Activated naive CD8-positive, alpha-beta T cell treated with anti-CD3 and anti-CD28 coated beads for 36 hours (primary cell): Measurements from ENCODE around the gene TANK. TPM values are rescaled to one million over a fixed set of nuclear protein-coding genes. Genes with fewer than 3 reads are reported as not detected.

ENCODE experiments used
- DNase-seq: peaks from one replicate; pipeline ENCODE4 v3.0.0; 2021
- H3K27ac Mint-ChIP-seq: one replicate; pipeline ENCODE4 v1.8.0; 2022; ENCODE audit warnings: mild to moderate bottlenecking, moderate library complexity, mixed read lengths
- H3K27me3 Mint-ChIP-seq: one replicate; pipeline ENCODE4 v1.8.0; 2022; ENCODE audit warnings: mild to moderate bottlenecking, mixed read lengths
- H3K36me3 Mint-ChIP-seq: one replicate; pipeline ENCODE4 v1.8.0; 2021; ENCODE audit warnings: mild to moderate bottlenecking, mixed read lengths
- H3K4me1 Mint-ChIP-seq: one replicate; pipeline ENCODE4 v1.8.0; 2021; ENCODE audit warnings: mixed read lengths
- H3K4me3 Mint-ChIP-seq: one replicate; pipeline ENCODE4 v1.8.0; 2022; ENCODE audit warnings: mild to moderate bottlenecking, moderate library complexity, mixed read lengths
- H3K9me3 Mint-ChIP-seq: one replicate; pipeline ENCODE4 v1.8.0; 2022; ENCODE audit warnings: mixed read lengths
- total RNA-seq, 2 experiments: library from RNA; stranded (reverse); gene quantifications; one replicate each; pipeline ENCODE4 v1.2.3, GENCODE V29; 2021

TANK gene
- total RNA-seq, 2 experiments from 2014 or later: 53.1 to 55.0 TPM

DNA sequence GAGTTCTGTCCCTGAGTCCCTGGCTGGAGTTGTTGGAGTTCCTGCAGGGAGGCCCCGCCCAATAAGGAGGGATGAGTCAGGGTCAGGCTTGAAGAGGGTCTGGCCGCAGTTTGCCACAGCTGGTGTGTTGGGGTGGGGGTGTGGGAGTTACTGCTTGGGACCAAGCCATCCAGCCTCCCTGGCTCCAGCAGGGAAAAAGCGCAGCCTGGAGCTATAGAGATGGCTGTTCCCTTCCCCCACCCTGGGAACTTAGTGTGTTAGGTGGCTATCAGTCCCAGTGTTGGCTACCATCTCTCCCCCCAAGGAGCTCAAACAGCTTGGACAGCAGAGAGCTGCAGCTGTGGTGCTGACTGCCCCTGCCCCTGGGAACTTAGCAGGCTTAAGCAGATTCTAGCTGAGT lies 13.2 kb upstream of the TANK start:
- Mint-ChIP-seq H3K4me1 (peaks cover 47% of the 10 kb centered on the region), H3K27me3 (no peaks in the 10 kb centered on the region)

DNA sequence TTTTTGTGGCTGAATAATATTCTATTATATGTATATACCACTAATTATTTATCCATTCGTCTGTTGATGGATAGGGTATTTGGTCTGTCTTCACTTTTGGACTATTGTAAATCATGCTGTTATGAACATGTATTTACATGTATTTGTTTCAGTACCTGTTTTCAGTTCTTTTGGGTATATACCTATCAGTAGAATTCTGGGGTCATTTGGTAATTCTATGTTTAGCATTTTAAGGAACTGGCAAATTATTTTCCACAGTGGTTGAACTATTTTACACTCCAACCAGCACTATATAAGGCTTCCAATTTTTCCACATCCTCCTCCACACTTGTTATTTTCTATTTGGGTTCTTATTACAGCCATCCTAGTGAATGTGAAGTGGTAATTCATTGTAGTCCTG lies 12.4 kb upstream of the TANK start:
- peaks cover 63% of the 10 kb centered on the region for H3K9me3 Mint-ChIP-seq
- no peak overlapping the region for H3K27ac Mint-ChIP-seq
- H3K27me3 Mint-ChIP-seq: no peaks in the 10 kb centered on the region
- no peak overlapping the region for H3K4me3 Mint-ChIP-seq
- peaks cover 88% of the 10 kb centered on the region for H3K36me3 Mint-ChIP-seq
- peaks cover 39% of the 10 kb centered on the region for H3K4me1 Mint-ChIP-seq
- DNase-seq: no peak

More for the DNA sequence above, 13.2 kb upstream of the TANK start:
- H3K27ac Mint-ChIP-seq: no peak overlapping the region
- peaks cover 88% of the 10 kb centered on the region for H3K36me3 Mint-ChIP-seq
- DNase-seq: no peak
- H3K9me3 Mint-ChIP-seq: peaks cover 67% of the 10 kb centered on the region
- H3K4me3 Mint-ChIP-seq: no peak overlapping the region

- DNase-seq: no peak
- peaks cover 23% of the 10 kb centered on the region for H3K4me1 Mint-ChIP-seq
- peaks cover 42% of the 10 kb centered on the region for H3K9me3 Mint-ChIP-seq
- peaks cover 77% of the 10 kb centered on the region for H3K36me3 Mint-ChIP-seq
- no peaks in the 10 kb centered on the region for H3K27me3 Mint-ChIP-seq
- no peak overlapping the region for H3K27ac Mint-ChIP-seq
- H3K4me3 Mint-ChIP-seq: no peak overlapping the region
Observed at GRCh38 chr2:161150704-161151103, 9.5 kb upstream of the TANK start.

GRCh38 chr2:161152302-161152701 lies 7.9 kb upstream of the TANK start:
- no peak overlapping the region for H3K27ac Mint-ChIP-seq
- peaks cover 65% of the 10 kb centered on the region for H3K36me3 Mint-ChIP-seq
- no peak for DNase-seq
- H3K4me3 Mint-ChIP-seq: no peak overlapping the region
- no peaks in the 10 kb centered on the region for H3K27me3 Mint-ChIP-seq
- H3K4me1 Mint-ChIP-seq: peaks cover 21% of the 10 kb centered on the region
- H3K9me3 Mint-ChIP-seq: peaks cover 40% of the 10 kb centered on the region

DNA sequence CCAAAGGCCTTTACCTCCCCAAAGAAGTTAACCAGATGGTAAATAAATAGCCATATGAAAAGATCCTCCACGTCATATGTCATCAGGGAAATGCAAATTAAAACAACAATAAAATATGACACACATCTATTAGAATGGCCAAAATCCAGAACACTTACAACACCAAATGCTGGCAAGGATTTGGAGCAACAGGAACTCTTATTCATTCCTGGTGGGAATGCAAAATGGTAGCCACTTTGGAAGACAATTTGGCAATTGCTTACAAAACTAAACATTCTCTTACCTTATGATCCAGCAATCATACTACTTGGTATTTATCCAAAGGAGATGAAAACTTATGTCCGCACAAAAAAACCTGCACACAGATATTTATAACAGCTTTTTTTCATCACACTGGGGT lies 1.3 kb upstream of the TANK start:
- Mint-ChIP-seq H3K9me3 (no peaks in the 10 kb centered on the region), H3K4me3 (no peak overlapping the region), H3K4me1 (peaks cover 38% of the 10 kb centered on the region), H3K36me3 (peaks cover 41% of the 10 kb centered on the region), H3K27ac (no peak overlapping the region), H3K27me3 (no peaks in the 10 kb centered on the region)
- DNase-seq: no peak

DNA sequence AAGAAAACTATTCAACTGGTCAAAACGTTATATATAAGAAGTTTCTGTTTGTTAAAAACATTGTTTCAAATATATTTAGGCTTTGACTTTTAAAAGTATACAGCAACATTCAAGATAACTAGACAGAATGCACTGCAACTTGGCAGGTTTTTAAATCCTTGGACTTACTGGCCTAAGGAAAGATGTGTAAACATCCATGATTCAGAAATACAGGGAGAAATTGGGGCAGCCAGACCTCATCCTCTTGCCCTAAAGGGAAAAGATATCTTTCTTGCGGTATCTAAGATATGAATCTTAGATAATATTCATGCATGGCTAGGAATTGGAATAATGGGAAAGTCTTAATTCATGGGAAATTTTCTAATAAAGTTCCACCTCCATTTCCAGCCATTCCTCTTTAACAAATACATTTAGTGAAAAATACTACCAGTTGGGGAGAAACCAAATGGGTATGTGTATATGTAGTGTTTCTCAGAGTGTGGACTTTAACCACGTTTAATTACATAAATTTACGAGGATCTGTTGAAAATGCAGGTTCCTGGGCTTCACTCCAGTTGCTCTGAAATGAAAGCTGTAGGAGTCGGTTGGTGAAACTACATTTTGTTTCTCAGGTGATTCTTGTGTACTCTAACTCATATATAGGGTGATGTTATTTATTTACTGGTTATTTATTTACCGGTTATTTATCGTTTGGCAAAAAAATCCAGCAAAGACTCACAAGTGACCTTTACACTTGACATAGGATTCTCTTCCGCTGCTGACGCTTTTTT lies 587 bp upstream of the TANK start:
- Mint-ChIP-seq H3K27me3 (no peaks in the 10 kb centered on the region), H3K27ac (peak overlapping the region; percentile 96), H3K9me3 (no peaks in the 10 kb centered on the region), H3K4me3 (peak overlapping the region; percentile 64), H3K36me3 (peaks cover 40% of the 10 kb centered on the region), H3K4me1 (peaks cover 44% of the 10 kb centered on the region)
- DNase-seq: no peak

DNA sequence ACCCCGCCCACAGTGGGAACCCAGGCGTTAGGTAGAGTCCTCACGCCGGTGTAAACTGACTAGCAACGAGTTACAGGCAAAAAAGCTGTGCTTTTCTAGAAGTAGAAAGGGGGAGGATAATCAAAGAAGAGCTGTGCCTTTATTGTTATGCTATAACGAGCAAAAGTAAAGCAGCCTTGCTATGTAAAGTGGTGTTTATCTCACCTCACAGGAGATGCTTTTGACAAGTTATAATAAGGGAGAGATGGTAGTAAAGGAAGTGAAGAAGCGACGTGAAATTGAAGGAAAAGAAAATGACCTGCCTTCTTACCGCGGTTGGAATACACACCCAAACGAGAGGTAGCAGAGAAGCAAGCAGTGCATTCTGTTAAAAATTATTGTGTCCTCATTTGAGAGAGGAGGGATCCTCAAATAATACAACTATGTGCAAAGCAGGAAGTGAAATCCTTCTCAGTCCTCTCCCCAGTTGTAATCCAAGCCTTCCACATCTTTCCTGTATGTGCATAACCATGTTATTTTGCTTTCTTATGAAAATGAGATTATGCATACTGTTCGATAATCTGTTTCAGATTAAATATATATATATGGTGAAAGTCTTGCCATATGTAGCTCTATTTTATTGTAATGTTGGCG lies 962 bp downstream of the TANK start:
- Mint-ChIP-seq H3K27me3 (no peaks in the 10 kb centered on the region), H3K4me1 (peaks cover 47% of the 10 kb centered on the region), H3K36me3 (peaks cover 48% of the 10 kb centered on the region), H3K27ac (peak overlapping the region; percentile 96), H3K4me3 (peak overlapping the region; percentile 95), H3K9me3 (no peaks in the 10 kb centered on the region)
- DNase-seq: no peak

- Mint-ChIP-seq H3K4me3 (peak overlapping the region; percentile 65), H3K27ac (peak overlapping the region; percentile 60), H3K9me3 (peaks cover 5% of the 10 kb centered on the region), H3K36me3 (peaks cover 69% of the 10 kb centered on the region), H3K4me1 (peaks cover 61% of the 10 kb centered on the region), H3K27me3 (no peaks in the 10 kb centered on the region)
- no peak for DNase-seq
Observed at GRCh38 chr2:161163440-161163839, 3.2 kb downstream of the TANK start.

DNA sequence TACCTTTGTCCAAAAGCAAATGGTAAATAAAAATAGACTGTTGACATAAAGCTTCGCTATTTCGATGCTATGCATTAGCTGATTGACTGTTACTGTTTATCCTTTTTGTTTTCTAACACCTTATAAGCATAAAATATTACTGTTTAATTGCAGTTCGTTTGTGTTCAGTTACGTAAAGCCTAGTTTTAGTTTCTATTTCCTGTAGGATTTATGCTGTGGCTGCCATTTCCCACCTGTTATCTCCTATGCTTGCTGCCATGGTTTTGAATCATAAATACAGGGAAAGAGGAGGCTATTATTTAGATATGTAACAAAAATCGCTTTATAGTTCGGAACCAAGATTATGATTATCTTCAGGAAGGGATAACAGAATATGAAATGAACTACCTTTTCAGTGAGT lies 3.9 kb downstream of the TANK start:
- Mint-ChIP-seq H3K27me3 (no peaks in the 10 kb centered on the region), H3K4me3 (peak overlapping the region; percentile 42), H3K27ac (no peak overlapping the region), H3K36me3 (peaks cover 71% of the 10 kb centered on the region), H3K9me3 (peaks cover 5% of the 10 kb centered on the region), H3K4me1 (peaks cover 67% of the 10 kb centered on the region)
- no peak for DNase-seq

DNA sequence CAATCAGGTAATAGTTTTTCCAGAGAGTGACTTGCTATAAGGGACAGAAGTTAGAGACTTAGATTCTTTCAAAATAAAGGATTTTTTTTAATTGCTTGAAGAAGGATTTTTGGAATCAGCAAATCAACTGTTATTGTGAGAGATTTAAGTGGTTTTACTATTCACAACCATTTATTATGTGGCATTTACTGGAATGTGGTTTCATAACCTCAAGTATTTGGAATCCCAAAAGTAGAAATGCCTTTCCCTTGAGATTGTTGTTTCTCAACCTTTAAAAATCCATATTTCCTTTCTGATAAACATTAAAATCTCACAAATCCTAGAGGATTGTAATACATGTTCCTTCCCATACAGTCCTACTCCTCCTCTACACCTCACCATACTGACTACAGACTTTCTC lies 5.0 kb downstream of the TANK start:
- Mint-ChIP-seq H3K9me3 (peaks cover 5% of the 10 kb centered on the region), H3K4me3 (no peak overlapping the region), H3K4me1 (peaks cover 71% of the 10 kb centered on the region), H3K27me3 (no peaks in the 10 kb centered on the region), H3K27ac (no peak overlapping the region), H3K36me3 (peaks cover 78% of the 10 kb centered on the region)
- no peak for DNase-seq

- H3K9me3 Mint-ChIP-seq: peaks cover 5% of the 10 kb centered on the region
- H3K27ac Mint-ChIP-seq: peak overlapping the region; percentile 88
- peaks cover 76% of the 10 kb centered on the region for H3K4me1 Mint-ChIP-seq
- peak overlapping the region; percentile 13 for H3K4me3 Mint-ChIP-seq
- H3K36me3 Mint-ChIP-seq: peaks cover 80% of the 10 kb centered on the region
- DNase-seq: no peak
- no peaks in the 10 kb centered on the region for H3K27me3 Mint-ChIP-seq
Observed at GRCh38 chr2:161165811-161166210, 5.6 kb downstream of the TANK start.

DNA sequence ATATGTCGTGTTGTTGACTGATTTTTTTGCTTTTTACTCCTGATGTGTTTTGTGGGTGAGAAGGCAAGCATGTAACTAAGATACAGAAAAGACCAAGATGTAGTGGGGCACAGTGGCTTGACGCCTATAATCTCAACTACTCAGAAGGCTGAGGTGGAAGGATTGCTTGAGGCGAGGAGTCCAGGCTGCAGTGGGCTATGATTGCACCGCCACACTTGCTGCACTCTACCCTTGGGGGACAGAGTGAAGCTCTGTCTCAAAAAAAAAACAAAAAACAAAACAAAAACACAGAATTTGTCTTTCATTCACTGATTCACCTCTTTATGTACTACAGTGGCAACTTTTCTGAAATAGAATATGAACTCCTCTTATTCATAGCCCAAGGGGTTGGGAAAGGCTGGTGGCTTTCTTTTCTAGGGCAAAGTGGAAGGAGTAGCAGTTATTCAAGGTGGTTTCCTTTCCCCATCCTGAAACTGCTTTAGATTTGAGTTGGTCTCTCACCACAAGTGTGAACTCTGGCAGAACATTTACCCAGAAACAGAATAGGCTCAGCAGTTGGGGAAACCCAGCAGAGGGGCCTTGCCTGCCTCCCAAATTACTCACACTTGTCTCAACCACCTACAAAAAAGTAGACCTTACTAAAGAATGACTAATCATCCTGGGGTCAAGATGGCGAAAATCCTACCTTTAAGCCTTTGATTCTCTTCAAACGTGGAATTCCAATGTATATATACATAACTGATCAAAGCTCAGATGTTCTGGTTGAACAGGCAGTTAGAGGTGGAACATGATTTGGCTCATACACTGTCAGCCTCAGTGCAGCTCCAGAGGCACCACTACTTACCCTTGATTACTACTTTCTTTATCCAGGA lies 6.5 kb downstream of the TANK start:
- Mint-ChIP-seq H3K36me3 (peaks cover 83% of the 10 kb centered on the region), H3K9me3 (peaks cover 5% of the 10 kb centered on the region), H3K4me3 (peak overlapping the region; percentile 58), H3K27me3 (no peaks in the 10 kb centered on the region), H3K27ac (peak overlapping the region; percentile 88), H3K4me1 (peaks cover 83% of the 10 kb centered on the region)
- DNase-seq: peak; percentile 73

- Mint-ChIP-seq H3K4me1 (peaks cover 75% of the 10 kb centered on the region), H3K36me3 (peaks cover 77% of the 10 kb centered on the region), H3K9me3 (peaks cover 10% of the 10 kb centered on the region), H3K27me3 (no peaks in the 10 kb centered on the region), H3K4me3 (no peak overlapping the region), H3K27ac (no peak overlapping the region)
- DNase-seq: no peak
Observed at GRCh38 chr2:161169335-161169734, 9.1 kb downstream of the TANK start.

DNA sequence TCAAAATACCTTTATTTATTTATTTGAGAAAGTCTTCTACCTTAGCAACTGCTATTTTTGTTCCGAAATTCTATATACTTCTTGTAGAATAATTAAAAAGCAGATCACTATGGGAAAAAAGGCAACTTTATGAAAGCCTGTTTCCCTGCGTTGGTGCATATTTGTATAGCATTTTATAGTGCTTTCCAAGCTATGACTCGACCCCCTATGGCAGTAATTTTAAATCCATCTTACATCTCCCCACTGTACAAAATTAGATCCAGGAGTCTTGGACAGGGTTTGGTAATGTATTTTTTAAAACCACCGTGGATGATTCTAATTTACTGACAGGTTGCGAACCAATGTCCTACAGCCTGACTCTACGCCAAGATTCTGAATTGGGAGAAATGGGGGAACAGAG lies 10.1 kb downstream of the TANK start:
- Mint-ChIP-seq H3K27me3 (no peaks in the 10 kb centered on the region), H3K27ac (no peak overlapping the region), H3K4me3 (no peak overlapping the region), H3K4me1 (peaks cover 74% of the 10 kb centered on the region), H3K36me3 (peaks cover 79% of the 10 kb centered on the region), H3K9me3 (peaks cover 10% of the 10 kb centered on the region)
- no peak for DNase-seq
